GM23338 (cell line): ENCODE measurements around the gene PRSS33. TPM values are rescaled to one million over a fixed set of nuclear protein-coding genes. Genes with fewer than 3 reads are reported as not detected.

ENCODE experiments used
- ATAC-seq: fragments of 200-7000 bp; cut with Tn5 transposase; 3 replicates; pipeline ENCODE4 v1.9.1; 2020
- DNase-seq: peaks from one replicate; pipeline ENCODE4 v3.0.0-alpha.2; 2015; ENCODE audit warnings: low spot score
- H2AFZ ChIP-seq: fragments of 200-600 bp; sonication (generic); 2 replicates; pipeline ENCODE4 v1.8.0; 2016; ENCODE audit warnings: antibody characterized with exemption, mild to moderate bottlenecking, moderate library complexity
- H3F3A ChIP-seq: fragments of 200-600 bp; sonication (generic); replicated peaks from 2 replicates; pipeline ENCODE4 v1.8.0; 2017; ENCODE audit warnings: antibody characterized with exemption, mixed run types, low read depth
- H3K27ac ChIP-seq: fragments of 200-600 bp; sonication (generic); 2 replicates; pipeline ENCODE4 v1.6.1; 2016; ENCODE audit warnings: low read depth
- H3K27me3 ChIP-seq: fragments of 200-600 bp; sonication (generic); 2 replicates; pipeline ENCODE4 v1.8.0; 2016; ENCODE audit warnings: mild to moderate bottlenecking, mixed run types, moderate library complexity; ENCODE audit not compliant: insufficient read depth
- H3K36me3 ChIP-seq: fragments of 200-600 bp; sonication (generic); 2 replicates; pipeline ENCODE4 v1.8.0; 2016; ENCODE audit warnings: mild to moderate bottlenecking; ENCODE audit not compliant: insufficient read depth
- H3K4me1 ChIP-seq: fragments of 200-600 bp; sonication (generic); 2 replicates; pipeline ENCODE4 v1.8.0; 2016; ENCODE audit warnings: mild to moderate bottlenecking, moderate library complexity; ENCODE audit not compliant: insufficient read depth
- H3K4me2 ChIP-seq: fragments of 200-600 bp; sonication (generic); 2 replicates; pipeline ENCODE4 v1.7.1; 2017; ENCODE audit warnings: mixed run types
- H3K4me3 ChIP-seq: fragments of 200-600 bp; sonication (generic); 2 replicates; pipeline ENCODE4 v1.6.1; 2016; ENCODE audit warnings: mixed run types
- H3K79me2 ChIP-seq: fragments of 200-600 bp; sonication (generic); replicated peaks from 2 replicates; pipeline ENCODE4 v1.8.0; 2017; ENCODE audit warnings: mild to moderate bottlenecking; ENCODE audit not compliant: insufficient read depth
- H3K9me2 ChIP-seq: fragments of 200-600 bp; sonication (generic); 2 replicates; pipeline ENCODE4 v1.8.0; 2017; ENCODE audit not compliant: insufficient read depth
- H4K20me1 ChIP-seq: fragments of 200-600 bp; sonication (generic); replicated peaks from 2 replicates; pipeline ENCODE4 v1.8.0; 2017; ENCODE audit warnings: mild to moderate bottlenecking; ENCODE audit not compliant: insufficient read depth
- H3K27ac Mint-ChIP-seq: 2 replicates; pipeline ENCODE4 v1.8.0; 2020; ENCODE audit warnings: inconsistent platforms, mild to moderate bottlenecking, moderate library complexity, mixed read lengths
- H3K27me3 Mint-ChIP-seq: 3 replicates; pipeline ENCODE4 v1.8.0; 2022; ENCODE audit warnings: low read depth, mild to moderate bottlenecking, moderate library complexity, mixed read lengths, inconsistent platforms; ENCODE audit not compliant: insufficient read depth, poor library complexity
- H3K36me3 Mint-ChIP-seq: 3 replicates; pipeline ENCODE4 v1.8.0; 2021; ENCODE audit warnings: low read depth, mild to moderate bottlenecking, inconsistent platforms, moderate library complexity, mixed read lengths
- H3K4me1 Mint-ChIP-seq: 3 replicates; pipeline ENCODE4 v1.8.0; 2020; ENCODE audit warnings: mild to moderate bottlenecking, inconsistent platforms, mixed read lengths
- H3K4me3 Mint-ChIP-seq: 3 replicates; pipeline ENCODE4 v1.8.0; 2021; ENCODE audit warnings: moderate library complexity, mild to moderate bottlenecking, inconsistent platforms, mixed read lengths
- H3K9me3 Mint-ChIP-seq: 3 replicates; pipeline ENCODE4 v1.8.0; 2020; ENCODE audit warnings: moderate library complexity, mild to moderate bottlenecking, inconsistent platforms, mixed read lengths
- CREB1 ChIP-seq: fragments of 250-450 bp; sonication (Bioruptor Pico); IDR thresholded peaks from 2 replicates; pipeline ENCODE4 v1.5.0; 2020; ENCODE audit warnings: low read depth, mild to moderate bottlenecking, moderate library complexity
- EZH2 ChIP-seq: fragments of 200-600 bp; sonication (generic); IDR thresholded peaks from one replicate; pipeline ENCODE4 v1.8.0; 2017; ENCODE audit warnings: antibody characterized with exemption, mild to moderate bottlenecking, low read depth; ENCODE audit not compliant: unreplicated experiment
- EZH2phosphoT487 ChIP-seq: fragments of 200-600 bp; sonication (generic); IDR thresholded peaks from one replicate; pipeline ENCODE4 v1.8.1; 2018; ENCODE audit warnings: antibody characterized with exemption; ENCODE audit not compliant: unreplicated experiment
- JUNB ChIP-seq: IDR thresholded peaks from one replicate; pipeline ENCODE4 v1.6.1; 2016; ENCODE audit warnings: antibody characterized with exemption; ENCODE audit not compliant: unreplicated experiment
- POLR2AphosphoS5 ChIP-seq: IDR thresholded peaks from 2 replicates; pipeline ENCODE4 v1.6.1; 2016; ENCODE audit warnings: antibody characterized with exemption, low read depth
- STAT1 ChIP-seq: IDR thresholded peaks from one replicate; pipeline ENCODE4 v1.6.1; 2016; ENCODE audit warnings: antibody characterized with exemption; ENCODE audit not compliant: unreplicated experiment
- ZNF331 ChIP-seq: fragments of 250-450 bp; sonication (Bioruptor Pico); IDR thresholded peaks from 2 replicates; pipeline ENCODE4 v1.5.0; 2020; ENCODE audit warnings: low read depth, mild to moderate bottlenecking, moderate library complexity
- polyA plus RNA-seq: library from polyadenylated mRNA; unstranded; fragments of >200 nt; fragmentation: Nextera tagmentation; extraction: Ambion mirVana; gene quantifications from 2 replicates; pipeline ENCODE4 v1.2.1, GENCODE V29; 2016
- total RNA-seq: library from RNA; depleted of rRNA; stranded (reverse); fragments of >200 nt; shearing (Covaris generic); gene quantifications from 2 replicates; pipeline ENCODE4 v1.2.3, GENCODE V29; 2014
- TF ChIP-seq, protein P1 (sequence below): fragments of 250-450 bp; sonication (Bioruptor Pico); IDR thresholded peaks from 2 replicates; pipeline ENCODE4 v1.5.0; 2020; ENCODE audit warnings: mild to moderate bottlenecking, moderate library complexity
- TF ChIP-seq, protein P2 (sequence below), 2 experiments: fragments of 200-600 bp in 1 of 2; sonication (generic) in 1 of 2; conservative IDR thresholded peaks; 2 replicates each; pipeline versions ENCODE4 v1.5.1 to v1.6.1; 2016 to 2017; ENCODE audit warnings: antibody characterized with exemption in 2 of 2, low read depth in 2 of 2, mild to moderate bottlenecking in 2 of 2, moderate library complexity in 1 of 2
- TF ChIP-seq, protein P3 (sequence below): IDR thresholded peaks from 2 replicates; pipeline ENCODE4 v1.6.1; 2016; ENCODE audit warnings: antibody characterized with exemption

Gene PRSS33
- total and polyA plus RNA-seq, 2 experiments from 2014 or later = 0.24 to 1.4 TPM

DNA sequence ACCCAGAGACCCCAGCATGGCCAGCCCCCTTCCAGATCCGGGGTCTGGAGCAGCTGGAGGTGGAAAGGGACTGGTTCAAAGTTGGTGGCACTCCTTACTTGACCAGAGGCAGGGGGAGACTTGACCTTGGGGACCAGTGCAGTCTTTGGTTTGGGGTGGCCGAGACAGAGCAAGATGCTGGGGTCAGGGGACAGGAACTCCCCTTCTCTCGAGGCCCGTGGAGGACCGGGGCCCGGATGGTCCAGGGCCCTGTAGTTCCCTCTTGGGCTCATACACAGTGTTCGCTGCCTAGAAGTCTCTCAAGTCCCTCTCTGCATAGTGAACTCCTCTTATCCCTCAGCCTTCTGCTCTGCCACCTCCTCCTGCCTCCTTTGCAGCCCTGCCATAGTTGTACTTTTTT is 601 bp upstream of the PRSS33 start:
- no peak for TF ChIP-seq CREB1 (CRISPR knock-in tag)
- TF ChIP-seq, protein P1, sequence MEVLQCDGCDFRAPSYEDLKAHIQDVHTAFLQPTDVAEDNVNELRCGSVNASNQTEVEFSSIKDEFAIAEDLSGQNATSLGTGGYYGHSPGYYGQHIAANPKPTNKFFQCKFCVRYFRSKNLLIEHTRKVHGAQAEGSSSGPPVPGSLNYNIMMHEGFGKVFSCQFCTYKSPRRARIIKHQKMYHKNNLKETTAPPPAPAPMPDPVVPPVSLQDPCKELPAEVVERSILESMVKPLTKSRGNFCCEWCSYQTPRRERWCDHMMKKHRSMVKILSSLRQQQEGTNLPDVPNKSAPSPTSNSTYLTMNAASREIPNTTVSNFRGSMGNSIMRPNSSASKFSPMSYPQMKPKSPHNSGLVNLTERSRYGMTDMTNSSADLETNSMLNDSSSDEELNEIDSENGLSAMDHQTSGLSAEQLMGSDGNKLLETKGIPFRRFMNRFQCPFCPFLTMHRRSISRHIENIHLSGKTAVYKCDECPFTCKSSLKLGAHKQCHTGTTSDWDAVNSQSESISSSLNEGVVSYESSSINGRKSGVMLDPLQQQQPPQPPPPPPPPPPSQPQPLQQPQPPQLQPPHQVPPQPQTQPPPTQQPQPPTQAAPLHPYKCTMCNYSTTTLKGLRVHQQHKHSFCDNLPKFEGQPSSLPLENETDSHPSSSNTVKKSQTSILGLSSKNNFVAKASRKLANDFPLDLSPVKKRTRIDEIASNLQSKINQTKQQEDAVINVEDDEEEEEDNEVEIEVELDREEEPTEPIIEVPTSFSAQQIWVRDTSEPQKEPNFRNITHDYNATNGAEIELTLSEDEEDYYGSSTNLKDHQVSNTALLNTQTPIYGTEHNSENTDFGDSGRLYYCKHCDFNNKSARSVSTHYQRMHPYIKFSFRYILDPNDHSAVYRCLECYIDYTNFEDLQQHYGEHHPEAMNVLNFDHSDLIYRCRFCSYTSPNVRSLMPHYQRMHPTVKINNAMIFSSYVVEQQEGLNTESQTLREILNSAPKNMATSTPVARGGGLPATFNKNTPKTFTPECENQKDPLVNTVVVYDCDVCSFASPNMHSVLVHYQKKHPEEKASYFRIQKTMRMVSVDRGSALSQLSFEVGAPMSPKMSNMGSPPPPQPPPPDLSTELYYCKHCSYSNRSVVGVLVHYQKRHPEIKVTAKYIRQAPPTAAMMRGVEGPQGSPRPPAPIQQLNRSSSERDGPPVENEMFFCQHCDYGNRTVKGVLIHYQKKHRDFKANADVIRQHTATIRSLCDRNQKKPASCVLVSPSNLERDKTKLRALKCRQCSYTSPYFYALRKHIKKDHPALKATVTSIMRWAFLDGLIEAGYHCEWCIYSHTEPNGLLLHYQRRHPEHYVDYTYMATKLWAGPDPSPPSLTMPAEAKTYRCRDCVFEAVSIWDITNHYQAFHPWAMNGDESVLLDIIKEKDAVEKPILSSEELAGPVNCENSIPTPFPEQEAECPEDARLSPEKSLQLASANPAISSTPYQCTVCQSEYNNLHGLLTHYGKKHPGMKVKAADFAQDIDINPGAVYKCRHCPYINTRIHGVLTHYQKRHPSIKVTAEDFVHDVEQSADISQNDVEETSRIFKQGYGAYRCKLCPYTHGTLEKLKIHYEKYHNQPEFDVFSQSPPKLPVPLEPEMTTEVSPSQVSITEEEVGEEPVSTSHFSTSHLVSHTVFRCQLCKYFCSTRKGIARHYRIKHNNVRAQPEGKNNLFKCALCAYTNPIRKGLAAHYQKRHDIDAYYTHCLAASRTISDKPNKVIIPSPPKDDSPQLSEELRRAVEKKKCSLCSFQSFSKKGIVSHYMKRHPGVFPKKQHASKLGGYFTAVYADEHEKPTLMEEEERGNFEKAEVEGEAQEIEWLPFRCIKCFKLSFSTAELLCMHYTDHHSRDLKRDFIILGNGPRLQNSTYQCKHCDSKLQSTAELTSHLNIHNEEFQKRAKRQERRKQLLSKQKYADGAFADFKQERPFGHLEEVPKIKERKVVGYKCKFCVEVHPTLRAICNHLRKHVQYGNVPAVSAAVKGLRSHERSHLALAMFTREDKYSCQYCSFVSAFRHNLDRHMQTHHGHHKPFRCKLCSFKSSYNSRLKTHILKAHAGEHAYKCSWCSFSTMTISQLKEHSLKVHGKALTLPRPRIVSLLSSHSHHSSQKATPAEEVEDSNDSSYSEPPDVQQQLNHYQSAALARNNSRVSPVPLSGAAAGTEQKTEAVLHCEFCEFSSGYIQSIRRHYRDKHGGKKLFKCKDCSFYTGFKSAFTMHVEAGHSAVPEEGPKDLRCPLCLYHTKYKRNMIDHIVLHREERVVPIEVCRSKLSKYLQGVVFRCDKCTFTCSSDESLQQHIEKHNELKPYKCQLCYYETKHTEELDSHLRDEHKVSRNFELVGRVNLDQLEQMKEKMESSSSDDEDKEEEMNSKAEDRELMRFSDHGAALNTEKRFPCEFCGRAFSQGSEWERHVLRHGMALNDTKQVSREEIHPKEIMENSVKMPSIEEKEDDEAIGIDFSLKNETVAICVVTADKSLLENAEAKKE = no peak
- TF ChIP-seq, protein P2, sequence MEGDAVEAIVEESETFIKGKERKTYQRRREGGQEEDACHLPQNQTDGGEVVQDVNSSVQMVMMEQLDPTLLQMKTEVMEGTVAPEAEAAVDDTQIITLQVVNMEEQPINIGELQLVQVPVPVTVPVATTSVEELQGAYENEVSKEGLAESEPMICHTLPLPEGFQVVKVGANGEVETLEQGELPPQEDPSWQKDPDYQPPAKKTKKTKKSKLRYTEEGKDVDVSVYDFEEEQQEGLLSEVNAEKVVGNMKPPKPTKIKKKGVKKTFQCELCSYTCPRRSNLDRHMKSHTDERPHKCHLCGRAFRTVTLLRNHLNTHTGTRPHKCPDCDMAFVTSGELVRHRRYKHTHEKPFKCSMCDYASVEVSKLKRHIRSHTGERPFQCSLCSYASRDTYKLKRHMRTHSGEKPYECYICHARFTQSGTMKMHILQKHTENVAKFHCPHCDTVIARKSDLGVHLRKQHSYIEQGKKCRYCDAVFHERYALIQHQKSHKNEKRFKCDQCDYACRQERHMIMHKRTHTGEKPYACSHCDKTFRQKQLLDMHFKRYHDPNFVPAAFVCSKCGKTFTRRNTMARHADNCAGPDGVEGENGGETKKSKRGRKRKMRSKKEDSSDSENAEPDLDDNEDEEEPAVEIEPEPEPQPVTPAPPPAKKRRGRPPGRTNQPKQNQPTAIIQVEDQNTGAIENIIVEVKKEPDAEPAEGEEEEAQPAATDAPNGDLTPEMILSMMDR (conservative IDR thresholded peaks at IDR 0.05; ENCODE audit: low read depth in 2 of 2) = no peak
- H3K9me2 ChIP-seq = no peaks in the 10 kb centered on the region
- H3K36me3 Mint-ChIP-seq = no peaks in the 10 kb centered on the region
- no peak overlapping the region for H3K27ac Mint-ChIP-seq
- H3K36me3 ChIP-seq = no peaks in the 10 kb centered on the region
- no peaks in the 10 kb centered on the region for H3K79me2 ChIP-seq
- no peak overlapping the region for H3K4me2 ChIP-seq
- H3K4me3 ChIP-seq = no peak overlapping the region
- 0 out of 2 replicates have a peak, but pooled peaks cover 3% of the 10 kb centered on the region for H3F3A ChIP-seq
- H3K4me3 Mint-ChIP-seq = no peak overlapping the region
- H4K20me1 ChIP-seq = no peaks in the 10 kb centered on the region
- H3K4me1 ChIP-seq = no peaks in the 10 kb centered on the region
- H3K27ac ChIP-seq = no peak overlapping the region
- no peaks in the 10 kb centered on the region; the same call in 2 of the 3 replicates for H3K9me3 Mint-ChIP-seq
- H3K27me3 ChIP-seq = peaks cover 29% of the 10 kb centered on the region
- DNase-seq (no peak), ATAC-seq (no peak)
- no peak overlapping the region for H2AFZ ChIP-seq
- H3K4me1 Mint-ChIP-seq = peaks cover 3% of the 10 kb centered on the region
- peaks cover 29% of the 10 kb centered on the region for H3K27me3 Mint-ChIP-seq

DNA sequence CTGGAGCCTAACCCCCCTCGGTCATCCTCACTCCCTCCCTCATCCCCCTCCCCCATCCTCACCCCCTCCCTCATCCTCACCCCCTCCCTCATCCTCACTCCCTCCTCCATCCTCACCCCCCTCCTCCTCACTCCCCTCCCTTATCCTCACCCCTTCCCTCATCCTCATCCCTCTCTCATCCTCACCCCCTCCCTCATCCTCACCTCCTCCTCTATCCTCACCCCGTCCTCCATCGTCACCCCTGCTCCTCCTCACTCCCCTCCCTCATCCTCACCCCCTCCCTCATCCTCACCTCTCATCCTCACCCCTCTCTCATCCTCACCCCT is 571 bp downstream of the PRSS33 start:
- no peak overlapping the region for H3K4me3 ChIP-seq
- H3K4me1 ChIP-seq = no peaks in the 10 kb centered on the region
- H3K9me3 Mint-ChIP-seq = no peaks in the 10 kb centered on the region; the same call in 2 of the 3 replicates
- H2AFZ ChIP-seq = no peak overlapping the region
- H3K4me2 ChIP-seq = no peak overlapping the region
- H3K27ac ChIP-seq = no peak overlapping the region
- no peak for DNase-seq
- H3K36me3 Mint-ChIP-seq = no peaks in the 10 kb centered on the region
- 0 out of 2 replicates have a peak, but pooled peaks cover 3% of the 10 kb centered on the region for H3F3A ChIP-seq
- H4K20me1 ChIP-seq = no peaks in the 10 kb centered on the region
- H3K4me1 Mint-ChIP-seq = peaks cover 3% of the 10 kb centered on the region
- ATAC-seq = no peak
- no peaks in the 10 kb centered on the region for H3K79me2 ChIP-seq
- H3K36me3 ChIP-seq = no peaks in the 10 kb centered on the region
- H3K4me3 Mint-ChIP-seq = no peak overlapping the region
- peaks cover 29% of the 10 kb centered on the region for H3K27me3 ChIP-seq
- no peaks in the 10 kb centered on the region for H3K9me2 ChIP-seq
- H3K27ac Mint-ChIP-seq = no peak overlapping the region
- peaks cover 29% of the 10 kb centered on the region for H3K27me3 Mint-ChIP-seq
- TF ChIP-seq JUNB (no peak), STAT1 (no peak), CREB1 (CRISPR knock-in tag) (no peak), POLR2AphosphoS5 (no peak), ZNF331 (no peak), EZH2phosphoT487 (no peak), EZH2 (no peak)
- TF ChIP-seq, protein P3, sequence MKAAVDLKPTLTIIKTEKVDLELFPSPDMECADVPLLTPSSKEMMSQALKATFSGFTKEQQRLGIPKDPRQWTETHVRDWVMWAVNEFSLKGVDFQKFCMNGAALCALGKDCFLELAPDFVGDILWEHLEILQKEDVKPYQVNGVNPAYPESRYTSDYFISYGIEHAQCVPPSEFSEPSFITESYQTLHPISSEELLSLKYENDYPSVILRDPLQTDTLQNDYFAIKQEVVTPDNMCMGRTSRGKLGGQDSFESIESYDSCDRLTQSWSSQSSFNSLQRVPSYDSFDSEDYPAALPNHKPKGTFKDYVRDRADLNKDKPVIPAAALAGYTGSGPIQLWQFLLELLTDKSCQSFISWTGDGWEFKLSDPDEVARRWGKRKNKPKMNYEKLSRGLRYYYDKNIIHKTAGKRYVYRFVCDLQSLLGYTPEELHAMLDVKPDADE = no peak
- TF ChIP-seq, protein P2 (conservative IDR thresholded peaks at IDR 0.05; ENCODE audit: low read depth in 2 of 2) = no peak
